DMS 273 treated with DMSO at 0.1 percent for 48 hours (cell line): Measurements from ENCODE around the gene EXOC4.

ENCODE experiments used
- DNase-seq: peaks from one replicate; lab custom pipeline; 2025; lab: John Stamatoyannopoulos, UW

The EXOC4 gene

GRCh38 chr7:133675510-133676218 lies 422.8 kb downstream of the EXOC4 start:
- DNase-seq, result no peak

GRCh38 chr7:133676805-133677370 lies 424.0 kb downstream of the EXOC4 start:
- DNase-seq, result no peak

- DNase-seq, result no peak
Measured at GRCh38 chr7:133678137-133678814, 425.4 kb downstream of the EXOC4 start.

- DNase-seq, result no peak
Measured at GRCh38 chr7:133679977-133680376, 427.1 kb downstream of the EXOC4 start.

GRCh38 chr7:133681529-133681928 lies 428.7 kb downstream of the EXOC4 start:
- no peak for DNase-seq

GRCh38 chr7:133682364-133683181 lies 429.7 kb downstream of the EXOC4 start:
- no peak for DNase-seq

GRCh38 chr7:133683182-133683454 lies 430.2 kb downstream of the EXOC4 start:
- no peak for DNase-seq

- no peak for DNase-seq
Measured at GRCh38 chr7:133688483-133689239, 435.8 kb downstream of the EXOC4 start.

GRCh38 chr7:133690740-133691139 lies 437.9 kb downstream of the EXOC4 start:
- DNase-seq, result no peak

GRCh38 chr7:133691727-133692610 lies 439.1 kb downstream of the EXOC4 start:
- no peak for DNase-seq

GRCh38 chr7:133693281-133693680 lies 440.4 kb downstream of the EXOC4 start:
- DNase-seq, result no peak

GRCh38 chr7:133696056-133696455 lies 443.2 kb downstream of the EXOC4 start:
- DNase-seq, result no peak

- no peak for DNase-seq
Measured at GRCh38 chr7:133697585-133697984, 444.7 kb downstream of the EXOC4 start.

GRCh38 chr7:133698127-133698526 lies 445.2 kb downstream of the EXOC4 start:
- no peak for DNase-seq

- no peak for DNase-seq
Measured at GRCh38 chr7:133699386-133699785, 446.5 kb downstream of the EXOC4 start.

- DNase-seq, result no peak
Measured at GRCh38 chr7:133702078-133702477, 449.2 kb downstream of the EXOC4 start.

GRCh38 chr7:133702960-133703359 lies 450.1 kb downstream of the EXOC4 start:
- DNase-seq, result no peak

GRCh38 chr7:133703547-133703946 lies 450.7 kb downstream of the EXOC4 start:
- no peak for DNase-seq

GRCh38 chr7:133704453-133704852 lies 451.6 kb downstream of the EXOC4 start:
- DNase-seq, result no peak

GRCh38 chr7:133705596-133705995 lies 452.7 kb downstream of the EXOC4 start:
- DNase-seq, result no peak

GRCh38 chr7:133706016-133706415 lies 453.1 kb downstream of the EXOC4 start:
- DNase-seq, result no peak
